ENCODE data around the gene CCDC154.

DNA sequence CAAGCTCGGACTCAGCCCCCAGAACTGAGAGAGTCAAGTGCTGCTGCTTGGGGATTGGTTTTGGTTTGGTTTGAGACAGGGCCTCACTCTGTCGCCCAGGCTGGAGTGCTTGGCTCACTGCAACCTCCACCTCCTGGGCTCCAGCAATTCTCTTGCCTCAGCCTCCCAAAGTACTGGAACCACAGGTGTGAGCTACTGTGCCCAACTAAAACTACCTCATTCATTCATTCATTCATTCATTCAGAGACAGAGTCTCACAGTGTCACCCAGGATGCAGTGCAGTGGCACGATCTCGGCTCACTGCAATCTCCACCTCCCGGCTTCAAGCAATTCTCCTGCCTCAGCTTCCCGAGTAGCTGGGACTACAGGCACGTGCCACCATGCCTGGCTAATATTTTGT lies 54.6 kb downstream of the CCDC154 start:
- TF ChIP-seq, protein P1, sequence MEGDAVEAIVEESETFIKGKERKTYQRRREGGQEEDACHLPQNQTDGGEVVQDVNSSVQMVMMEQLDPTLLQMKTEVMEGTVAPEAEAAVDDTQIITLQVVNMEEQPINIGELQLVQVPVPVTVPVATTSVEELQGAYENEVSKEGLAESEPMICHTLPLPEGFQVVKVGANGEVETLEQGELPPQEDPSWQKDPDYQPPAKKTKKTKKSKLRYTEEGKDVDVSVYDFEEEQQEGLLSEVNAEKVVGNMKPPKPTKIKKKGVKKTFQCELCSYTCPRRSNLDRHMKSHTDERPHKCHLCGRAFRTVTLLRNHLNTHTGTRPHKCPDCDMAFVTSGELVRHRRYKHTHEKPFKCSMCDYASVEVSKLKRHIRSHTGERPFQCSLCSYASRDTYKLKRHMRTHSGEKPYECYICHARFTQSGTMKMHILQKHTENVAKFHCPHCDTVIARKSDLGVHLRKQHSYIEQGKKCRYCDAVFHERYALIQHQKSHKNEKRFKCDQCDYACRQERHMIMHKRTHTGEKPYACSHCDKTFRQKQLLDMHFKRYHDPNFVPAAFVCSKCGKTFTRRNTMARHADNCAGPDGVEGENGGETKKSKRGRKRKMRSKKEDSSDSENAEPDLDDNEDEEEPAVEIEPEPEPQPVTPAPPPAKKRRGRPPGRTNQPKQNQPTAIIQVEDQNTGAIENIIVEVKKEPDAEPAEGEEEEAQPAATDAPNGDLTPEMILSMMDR (IDR thresholded peaks at IDR 0.05; ENCODE audit: insufficient read depth, low read length, poor library complexity, severe bottlenecking): no peak
- no peak for TF ChIP-seq EZH2phosphoT487 (conservative IDR thresholded peaks at IDR 0.05; ENCODE audit: low read length)
